Measurements from ENCODE around the gene CCDC107.

DNA sequence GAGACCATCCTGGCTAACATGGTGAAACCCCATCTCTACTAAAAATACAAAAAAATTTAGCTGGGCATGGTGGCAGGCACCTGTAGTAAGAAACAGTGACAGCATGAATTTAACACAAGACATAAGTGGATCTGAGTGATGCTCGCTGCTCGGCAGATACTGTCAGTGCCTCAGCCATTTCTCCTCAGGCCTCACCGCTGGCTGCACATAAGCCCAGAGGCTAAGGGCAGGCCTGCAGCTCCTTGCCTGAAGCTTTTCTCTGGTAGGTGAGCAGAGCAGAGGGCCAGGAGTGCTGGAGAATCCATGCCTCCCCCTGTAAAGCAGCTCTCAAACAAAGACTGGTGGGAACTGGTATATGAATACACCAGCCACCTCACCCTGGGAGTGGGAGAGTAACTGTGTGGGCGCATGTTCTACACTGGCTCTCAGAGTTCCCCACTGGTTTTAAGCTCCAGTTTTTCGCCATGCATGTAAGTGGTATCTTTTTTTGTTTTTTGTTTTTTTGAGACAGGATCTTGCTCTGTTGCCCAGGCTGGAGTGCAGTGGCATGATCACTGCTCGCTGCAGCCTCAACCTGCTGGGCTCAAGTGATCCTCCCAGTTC, 29.6 kb upstream of the CCDC107 start:
- no peak for TF ChIP-seq RELA (CRISPR knock-in tag; IDR thresholded peaks at IDR 0.05)
- no peak for TF ChIP-seq HCFC1 (IDR thresholded peaks at IDR 0.05; ENCODE audit: low read depth, low read length)
- TF ChIP-seq ZNF589 (CRISPR knock-in tag; conservative IDR thresholded peaks at IDR 0.05), result no peak
- TF ChIP-seq NCOA1 (CRISPR knock-in tag; IDR thresholded peaks at IDR 0.05), result no peak
- TF ChIP-seq, protein P1, sequence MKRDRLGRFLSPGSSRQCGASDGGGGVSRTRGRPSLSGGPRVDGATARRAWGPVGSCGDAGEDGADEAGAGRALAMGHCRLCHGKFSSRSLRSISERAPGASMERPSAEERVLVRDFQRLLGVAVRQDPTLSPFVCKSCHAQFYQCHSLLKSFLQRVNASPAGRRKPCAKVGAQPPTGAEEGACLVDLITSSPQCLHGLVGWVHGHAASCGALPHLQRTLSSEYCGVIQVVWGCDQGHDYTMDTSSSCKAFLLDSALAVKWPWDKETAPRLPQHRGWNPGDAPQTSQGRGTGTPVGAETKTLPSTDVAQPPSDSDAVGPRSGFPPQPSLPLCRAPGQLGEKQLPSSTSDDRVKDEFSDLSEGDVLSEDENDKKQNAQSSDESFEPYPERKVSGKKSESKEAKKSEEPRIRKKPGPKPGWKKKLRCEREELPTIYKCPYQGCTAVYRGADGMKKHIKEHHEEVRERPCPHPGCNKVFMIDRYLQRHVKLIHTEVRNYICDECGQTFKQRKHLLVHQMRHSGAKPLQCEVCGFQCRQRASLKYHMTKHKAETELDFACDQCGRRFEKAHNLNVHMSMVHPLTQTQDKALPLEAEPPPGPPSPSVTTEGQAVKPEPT (CRISPR knock-in tag; IDR thresholded peaks at IDR 0.05; ENCODE audit: low read depth), result no peak
- TF ChIP-seq ZNF234 (CRISPR knock-in tag; conservative IDR thresholded peaks at IDR 0.05), result no peak
- TF ChIP-seq EZH2 (conservative IDR thresholded peaks at IDR 0.05; ENCODE audit: low read depth, low read length), result no peak
- TF ChIP-seq, protein P2, sequence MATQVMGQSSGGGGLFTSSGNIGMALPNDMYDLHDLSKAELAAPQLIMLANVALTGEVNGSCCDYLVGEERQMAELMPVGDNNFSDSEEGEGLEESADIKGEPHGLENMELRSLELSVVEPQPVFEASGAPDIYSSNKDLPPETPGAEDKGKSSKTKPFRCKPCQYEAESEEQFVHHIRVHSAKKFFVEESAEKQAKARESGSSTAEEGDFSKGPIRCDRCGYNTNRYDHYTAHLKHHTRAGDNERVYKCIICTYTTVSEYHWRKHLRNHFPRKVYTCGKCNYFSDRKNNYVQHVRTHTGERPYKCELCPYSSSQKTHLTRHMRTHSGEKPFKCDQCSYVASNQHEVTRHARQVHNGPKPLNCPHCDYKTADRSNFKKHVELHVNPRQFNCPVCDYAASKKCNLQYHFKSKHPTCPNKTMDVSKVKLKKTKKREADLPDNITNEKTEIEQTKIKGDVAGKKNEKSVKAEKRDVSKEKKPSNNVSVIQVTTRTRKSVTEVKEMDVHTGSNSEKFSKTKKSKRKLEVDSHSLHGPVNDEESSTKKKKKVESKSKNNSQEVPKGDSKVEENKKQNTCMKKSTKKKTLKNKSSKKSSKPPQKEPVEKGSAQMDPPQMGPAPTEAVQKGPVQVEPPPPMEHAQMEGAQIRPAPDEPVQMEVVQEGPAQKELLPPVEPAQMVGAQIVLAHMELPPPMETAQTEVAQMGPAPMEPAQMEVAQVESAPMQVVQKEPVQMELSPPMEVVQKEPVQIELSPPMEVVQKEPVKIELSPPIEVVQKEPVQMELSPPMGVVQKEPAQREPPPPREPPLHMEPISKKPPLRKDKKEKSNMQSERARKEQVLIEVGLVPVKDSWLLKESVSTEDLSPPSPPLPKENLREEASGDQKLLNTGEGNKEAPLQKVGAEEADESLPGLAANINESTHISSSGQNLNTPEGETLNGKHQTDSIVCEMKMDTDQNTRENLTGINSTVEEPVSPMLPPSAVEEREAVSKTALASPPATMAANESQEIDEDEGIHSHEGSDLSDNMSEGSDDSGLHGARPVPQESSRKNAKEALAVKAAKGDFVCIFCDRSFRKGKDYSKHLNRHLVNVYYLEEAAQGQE (IDR thresholded peaks at IDR 0.05; ENCODE audit: borderline replicate concordance in 1 of 2, low read depth in 1 of 2, low read length in 2 of 2), result no peak
